Fibroblast of villous mesenchyme (primary cell): Measurements from ENCODE around the gene GGT5. TPM values are rescaled to one million over a fixed set of nuclear protein-coding genes. Genes with fewer than 3 reads are reported as not detected.
"Not testable (repeated sequence)": the region's sequence is repeated elsewhere in the genome, so short reads cannot be mapped to it uniquely, and the experiment has no call there.

Experiments used
- DNase-seq: peaks from one replicate; pipeline ENCODE4 v3.0.0-alpha.2; 2010; ENCODE audit warnings: low read depth
- H3K4me3 ChIP-seq: 2 replicates; pipeline ENCODE4 v1.5.1; 2011; ENCODE audit warnings: low read depth, mild to moderate bottlenecking, low read length
- CTCF ChIP-seq: IDR thresholded peaks from 2 replicates; pipeline ENCODE4 v1.5.1; 2012; ENCODE audit warnings: low read depth, mild to moderate bottlenecking, low read length; ENCODE audit not compliant: insufficient read depth
- total RNA-seq: library from RNA; depleted of rRNA; stranded (reverse); fragments of >200 nt; gene quantifications from 2 replicates; pipeline ENCODE4 v1.2.3, GENCODE V29; 2012

Gene GGT5
- total RNA-seq, 1 donor, result 2.2 TPM

GRCh38 chr22:24186352-24186740 is 58.5 kb downstream of the GGT5 start:
- DNase-seq, result no peak
- no peak overlapping the region for H3K4me3 ChIP-seq
- TF ChIP-seq CTCF, result no peak

- DNase-seq, result no peak
- no peak for TF ChIP-seq CTCF
- no peak overlapping the region for H3K4me3 ChIP-seq
These were observed 59.2 kb downstream of the GGT5 start for GRCh38 chr22:24185501-24186351.

- no peak overlapping the region for H3K4me3 ChIP-seq
- no peak for TF ChIP-seq CTCF
- no peak for DNase-seq
These were observed 59.8 kb downstream of the GGT5 start for GRCh38 chr22:24185001-24185500.

- H3K4me3 ChIP-seq, result no peak overlapping the region
- DNase-seq, result no peak
- TF ChIP-seq CTCF, result no peak
These were observed 60.7 kb downstream of the GGT5 start for GRCh38 chr22:24184057-24184798.

- no peak for TF ChIP-seq CTCF
- H3K4me3 ChIP-seq, result no peak overlapping the region
- DNase-seq, result no peak
These were observed 61.4 kb downstream of the GGT5 start for GRCh38 chr22:24183321-24184031.

- not testable (repeated sequence) for DNase-seq, H3K4me3 ChIP-seq
These were observed 62.0 kb downstream of the GGT5 start for GRCh38 chr22:24182900-24183246.
